SK-N-MC (cell line): ENCODE data around the gene MYO18B.

Experiments
- DNase-seq: peaks from one replicate; pipeline ENCODE4 v3.0.0-alpha.2; 2011; ENCODE audit warnings: low read depth, low spot score
- H3K27ac ChIP-seq: fragments of 200-600 bp; sonication (generic); 2 replicates; pipeline ENCODE4 v1.5.1; 2016; ENCODE audit warnings: mixed run types
- H3K36me3 ChIP-seq: fragments of 200-600 bp; sonication (generic); 2 replicates; pipeline ENCODE4 v1.6.1; 2017; ENCODE audit warnings: antibody characterized with exemption, low read length, mixed read lengths; ENCODE audit not compliant: insufficient read depth
- H3K4me3 ChIP-seq: fragments of 200-600 bp; sonication (generic); 2 replicates; pipeline ENCODE4 v1.5.1; 2016
- H3K9ac ChIP-seq: fragments of 200-600 bp; sonication (generic); 2 replicates; pipeline ENCODE4 v1.8.0; 2017; ENCODE audit warnings: mixed run types, mixed read lengths; ENCODE audit not compliant: insufficient read length
- H3K9me3 ChIP-seq: fragments of 200-600 bp; sonication (generic); 2 replicates; pipeline ENCODE4 v1.6.1; 2017; ENCODE audit warnings: low read depth, mild to moderate bottlenecking, antibody characterized with exemption, low read length, moderate library complexity, mixed read lengths
- EZH2 ChIP-seq: fragments of 200-600 bp; sonication (generic); IDR thresholded peaks from one replicate; pipeline ENCODE4 v1.6.1; 2017; ENCODE audit warnings: antibody characterized with exemption
- FOXP2 ChIP-seq: optimal IDR thresholded peaks from 2 replicates; pipeline ENCODE3; 2011; ENCODE audit warnings: mild to moderate bottlenecking, moderate library complexity; ENCODE audit not compliant: insufficient read depth; ENCODE audit errors: extremely low read length, control extremely low read depth
- POLR2AphosphoS5 ChIP-seq: IDR thresholded peaks from 2 replicates; pipeline ENCODE4 v1.6.1; 2012; ENCODE audit warnings: mild to moderate bottlenecking, low read depth, low read length, borderline replicate concordance

Gene MYO18B

GRCh38 chr22:25888399-25889054, 146.5 kb downstream of the MYO18B start:
- H3K9me3 ChIP-seq = no peaks in the 10 kb centered on the region
- no peak for DNase-seq
- H3K27ac ChIP-seq = no peak overlapping the region
- H3K36me3 ChIP-seq = no peaks in the 10 kb centered on the region
- H3K4me3 ChIP-seq = no peak overlapping the region
- TF ChIP-seq POLR2AphosphoS5 (no peak), FOXP2 (no peak), EZH2 (no peak)
- no peak overlapping the region for H3K9ac ChIP-seq

DNA sequence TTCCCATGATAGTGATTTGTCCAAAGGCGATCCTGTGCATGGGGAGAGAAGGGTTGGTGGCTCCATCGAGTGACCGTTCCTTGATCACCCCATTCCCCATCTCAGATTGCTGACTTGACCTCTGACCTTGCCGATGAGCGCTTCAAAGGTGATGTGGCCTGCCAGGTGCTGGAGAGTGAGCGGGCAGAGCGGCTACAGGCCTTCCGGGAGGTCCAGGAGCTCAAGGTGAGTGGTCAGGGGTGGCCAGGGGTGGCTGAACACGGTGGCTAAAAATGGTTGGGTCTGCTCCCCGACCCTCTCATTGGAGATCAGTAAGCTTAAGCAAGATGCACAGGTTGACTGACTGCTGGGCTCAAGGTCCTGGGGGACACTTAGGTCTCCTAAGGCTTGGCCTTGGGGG, 148.7 kb downstream of the MYO18B start:
- no peak for DNase-seq
- no peak for TF ChIP-seq FOXP2
- TF ChIP-seq POLR2AphosphoS5 = no peak
- no peak for TF ChIP-seq EZH2
- Histone ChIP-seq H3K36me3 (no peaks in the 10 kb centered on the region), H3K4me3 (no peak overlapping the region), H3K27ac (no peak overlapping the region), H3K9ac (no peak overlapping the region), H3K9me3 (no peaks in the 10 kb centered on the region)

- Histone ChIP-seq H3K4me3 (no peak overlapping the region), H3K9me3 (no peaks in the 10 kb centered on the region), H3K9ac (no peak overlapping the region), H3K27ac (no peak overlapping the region), H3K36me3 (no peaks in the 10 kb centered on the region)
- TF ChIP-seq POLR2AphosphoS5 = no peak
- no peak for TF ChIP-seq EZH2
- no peak for TF ChIP-seq FOXP2
- DNase-seq = no peak
These were observed 150.7 kb downstream of the MYO18B start for GRCh38 chr22:25892678-25893077.

DNA sequence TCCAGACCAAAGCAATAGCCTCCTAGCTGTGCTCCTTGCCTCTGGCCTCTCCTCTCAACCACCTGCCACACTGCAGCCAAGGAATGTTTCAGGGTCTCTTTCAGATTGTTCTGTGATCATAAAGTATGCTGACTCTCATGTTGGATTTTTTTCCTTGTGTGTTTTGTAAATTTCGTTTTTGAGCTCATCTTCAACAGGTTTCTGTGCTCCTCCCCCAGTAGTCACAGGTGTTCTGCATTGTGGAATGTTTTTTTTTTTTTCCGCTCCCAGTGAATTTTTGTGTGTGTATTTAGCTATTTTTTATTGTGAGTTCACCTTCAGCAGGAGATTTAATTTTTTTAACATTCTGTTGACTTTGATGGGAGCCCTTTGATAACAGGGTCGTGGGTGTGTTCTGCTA, 153.7 kb downstream of the MYO18B start:
- Histone ChIP-seq H3K27ac (no peak overlapping the region), H3K4me3 (no peak overlapping the region), H3K9me3 (no peaks in the 10 kb centered on the region), H3K36me3 (no peaks in the 10 kb centered on the region), H3K9ac (no peak overlapping the region)
- no peak for TF ChIP-seq EZH2
- TF ChIP-seq FOXP2 = no peak
- no peak for TF ChIP-seq POLR2AphosphoS5
- DNase-seq = no peak

DNA sequence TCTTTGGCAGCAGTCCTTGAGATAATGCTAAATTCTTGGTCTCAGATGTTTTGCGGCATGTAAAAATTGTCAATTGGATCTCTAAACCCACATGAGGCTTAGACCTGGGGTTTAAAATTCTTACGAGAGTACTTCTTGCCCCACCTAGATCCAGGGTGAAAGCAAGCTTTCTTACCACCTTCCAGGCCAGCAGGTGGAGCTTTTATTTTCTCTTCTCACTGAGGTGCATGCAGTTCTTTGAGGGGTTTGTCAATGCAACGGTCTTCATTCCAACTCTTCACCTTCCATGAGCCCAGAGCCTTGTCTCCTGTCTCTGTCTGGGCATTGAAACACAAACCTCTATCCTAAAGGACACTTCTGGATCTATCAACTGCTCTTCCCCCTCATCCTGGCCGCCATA, 154.1 kb downstream of the MYO18B start:
- Histone ChIP-seq H3K36me3 (no peaks in the 10 kb centered on the region), H3K9ac (no peak overlapping the region), H3K9me3 (no peaks in the 10 kb centered on the region), H3K4me3 (no peak overlapping the region), H3K27ac (no peak overlapping the region)
- no peak for TF ChIP-seq POLR2AphosphoS5
- no peak for DNase-seq

DNA sequence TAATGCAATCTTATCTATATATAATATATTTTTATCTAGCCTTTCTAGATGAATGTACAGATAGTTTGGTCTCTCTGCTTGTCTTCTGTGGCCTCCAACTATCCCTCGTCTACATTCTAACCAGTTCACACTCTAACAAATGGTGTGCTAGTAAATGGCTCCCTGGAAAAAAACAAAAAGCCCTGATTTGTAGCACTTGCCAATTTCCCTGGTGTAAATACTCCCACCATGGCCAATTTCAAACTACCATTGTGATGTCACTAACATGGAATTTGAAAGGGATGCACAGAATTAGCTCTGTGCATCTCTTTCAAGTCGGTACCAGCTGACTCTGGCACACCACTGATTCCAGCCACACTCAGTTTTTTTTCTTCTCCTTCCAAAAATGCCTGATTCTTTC, 154.6 kb downstream of the MYO18B start:
- Histone ChIP-seq H3K4me3 (no peak overlapping the region), H3K9ac (no peak overlapping the region), H3K27ac (no peak overlapping the region), H3K9me3 (no peaks in the 10 kb centered on the region), H3K36me3 (no peaks in the 10 kb centered on the region)
- TF ChIP-seq EZH2 = no peak
- no peak for TF ChIP-seq FOXP2
- TF ChIP-seq POLR2AphosphoS5 = no peak
- DNase-seq = no peak

DNA sequence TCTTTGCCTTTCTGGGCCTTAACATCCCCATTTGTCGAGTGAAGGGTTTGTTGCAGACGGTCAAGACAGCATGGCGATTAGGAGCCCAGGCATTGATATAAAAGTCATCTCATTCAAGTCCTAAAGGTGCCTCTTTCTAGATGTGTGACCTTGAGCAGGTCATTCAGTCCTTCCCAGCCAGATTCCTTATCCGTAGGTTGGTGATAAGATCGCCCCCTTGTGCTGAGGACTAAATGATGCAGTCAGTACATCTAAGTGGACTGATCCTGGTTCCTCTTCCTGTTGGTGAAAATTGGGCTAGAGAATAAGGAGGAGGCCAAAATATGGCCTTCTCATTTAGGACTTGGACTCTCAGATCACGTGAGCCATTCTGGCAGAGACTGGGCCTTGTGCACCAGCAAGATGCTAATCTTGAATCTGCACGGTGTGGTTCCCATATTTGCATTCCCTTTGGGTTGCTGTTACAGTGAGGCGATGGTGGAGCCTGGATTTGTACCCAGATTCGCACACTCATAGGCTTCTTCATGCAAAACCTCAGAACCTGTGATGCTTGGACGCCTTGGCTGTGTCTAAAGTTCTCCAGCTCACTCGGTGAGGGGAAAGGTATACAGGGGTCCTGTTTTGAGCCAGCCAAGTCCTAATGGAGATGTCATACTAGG, 156.8 kb downstream of the MYO18B start:
- H3K9ac ChIP-seq = no peak overlapping the region
- no peaks in the 10 kb centered on the region for H3K36me3 ChIP-seq
- H3K27ac ChIP-seq = no peak overlapping the region
- no peak overlapping the region for H3K4me3 ChIP-seq
- no peaks in the 10 kb centered on the region for H3K9me3 ChIP-seq
- TF ChIP-seq POLR2AphosphoS5 = no peak
- no peak for TF ChIP-seq EZH2
- no peak for TF ChIP-seq FOXP2
- DNase-seq = no peak

- Histone ChIP-seq H3K9ac (no peak overlapping the region), H3K27ac (no peak overlapping the region), H3K4me3 (no peak overlapping the region), H3K36me3 (no peaks in the 10 kb centered on the region), H3K9me3 (no peaks in the 10 kb centered on the region)
- TF ChIP-seq FOXP2 (no peak), POLR2AphosphoS5 (no peak)
- DNase-seq = no peak
These were observed 157.6 kb downstream of the MYO18B start for GRCh38 chr22:25899566-25899965.

DNA sequence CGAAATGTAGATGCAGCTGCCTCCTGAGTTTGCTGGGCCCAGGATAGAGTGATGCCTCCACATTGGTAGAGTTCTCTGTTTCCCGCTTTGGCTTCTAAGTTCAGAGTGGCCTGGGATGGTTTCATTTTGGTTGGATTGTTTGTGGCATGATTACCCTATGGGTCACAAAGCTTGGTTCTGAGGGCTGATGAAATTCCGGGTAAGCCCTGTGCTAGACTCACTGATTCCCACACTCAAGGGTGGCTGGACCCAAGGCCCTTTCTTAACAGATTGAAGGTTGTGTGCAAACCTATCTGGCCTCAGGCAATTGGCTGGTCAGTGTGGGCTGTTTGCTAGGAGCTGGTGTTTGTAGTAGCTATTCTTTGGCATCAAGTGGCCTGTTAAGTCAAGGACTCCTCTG, 158.4 kb downstream of the MYO18B start:
- no peak overlapping the region for H3K9ac ChIP-seq
- no peaks in the 10 kb centered on the region for H3K36me3 ChIP-seq
- no peak overlapping the region for H3K27ac ChIP-seq
- no peak for TF ChIP-seq EZH2
- TF ChIP-seq POLR2AphosphoS5 = no peak
- no peak for TF ChIP-seq FOXP2
- no peak overlapping the region for H3K4me3 ChIP-seq
- H3K9me3 ChIP-seq = no peaks in the 10 kb centered on the region
- DNase-seq = no peak
